NB4 (cell line): ENCODE results near the gene TMEM273.

Experiments
- DNase-seq: peaks from one replicate; pipeline ENCODE4 v3.0.0; 2010; ENCODE audit warnings: low read depth
- H3K4me3 ChIP-seq: one replicate; pipeline ENCODE4 v1.5.1; 2011; ENCODE audit warnings: mild to moderate bottlenecking, low read depth, low read length, moderate library complexity
- MYC ChIP-seq: IDR thresholded peaks from 2 replicates; pipeline ENCODE4 v1.6.1; 2011; ENCODE audit warnings: low read depth, low read length
- POLR2A ChIP-seq: IDR thresholded peaks from 2 replicates; pipeline ENCODE4 v1.6.1; 2011; ENCODE audit warnings: mild to moderate bottlenecking; ENCODE audit not compliant: insufficient read length; ENCODE audit errors: extremely low read depth
- TF ChIP-seq, protein P1 (sequence below): IDR thresholded peaks from 2 replicates; pipeline ENCODE4 v1.6.1; 2011; ENCODE audit warnings: low read depth, low read length
- TF ChIP-seq, protein P2 (sequence below): IDR thresholded peaks from one replicate; pipeline ENCODE4 v1.5.1; 2012; ENCODE audit warnings: low read depth, low read length

The TMEM273 gene

DNA sequence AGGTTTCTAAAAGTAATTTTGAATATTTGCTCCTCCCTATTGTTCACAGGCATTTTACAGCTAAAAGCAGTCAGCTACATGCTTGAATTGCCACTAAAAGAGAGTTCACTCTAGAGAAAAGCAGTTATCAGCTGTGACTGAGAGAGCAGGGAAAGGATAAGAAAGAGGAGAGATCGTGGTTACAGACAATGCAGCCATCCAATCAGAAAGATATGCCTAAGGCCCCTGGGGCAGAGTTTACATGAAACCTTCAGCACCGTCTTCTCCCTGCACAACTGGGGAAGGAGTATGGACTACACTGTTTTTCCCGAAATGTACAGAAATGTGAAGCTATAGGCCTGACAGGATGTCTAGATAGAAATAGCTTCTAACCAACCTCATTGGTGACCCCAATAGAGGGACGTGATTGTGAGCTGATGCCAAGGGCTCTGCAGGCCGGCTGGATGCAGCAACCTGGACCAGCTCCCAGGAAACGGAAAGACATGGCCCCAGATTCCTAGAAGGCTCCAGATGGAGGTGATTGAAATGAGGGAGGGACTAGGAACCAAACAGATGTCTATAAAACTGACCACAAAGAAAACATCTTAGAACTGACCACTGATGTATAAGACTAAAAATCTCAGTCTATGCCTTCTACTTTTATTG lies 69.6 kb downstream of the TMEM273 start:
- TF ChIP-seq, protein P1, sequence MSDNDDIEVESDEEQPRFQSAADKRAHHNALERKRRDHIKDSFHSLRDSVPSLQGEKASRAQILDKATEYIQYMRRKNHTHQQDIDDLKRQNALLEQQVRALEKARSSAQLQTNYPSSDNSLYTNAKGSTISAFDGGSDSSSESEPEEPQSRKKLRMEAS = no peak
- TF ChIP-seq, protein P2, sequence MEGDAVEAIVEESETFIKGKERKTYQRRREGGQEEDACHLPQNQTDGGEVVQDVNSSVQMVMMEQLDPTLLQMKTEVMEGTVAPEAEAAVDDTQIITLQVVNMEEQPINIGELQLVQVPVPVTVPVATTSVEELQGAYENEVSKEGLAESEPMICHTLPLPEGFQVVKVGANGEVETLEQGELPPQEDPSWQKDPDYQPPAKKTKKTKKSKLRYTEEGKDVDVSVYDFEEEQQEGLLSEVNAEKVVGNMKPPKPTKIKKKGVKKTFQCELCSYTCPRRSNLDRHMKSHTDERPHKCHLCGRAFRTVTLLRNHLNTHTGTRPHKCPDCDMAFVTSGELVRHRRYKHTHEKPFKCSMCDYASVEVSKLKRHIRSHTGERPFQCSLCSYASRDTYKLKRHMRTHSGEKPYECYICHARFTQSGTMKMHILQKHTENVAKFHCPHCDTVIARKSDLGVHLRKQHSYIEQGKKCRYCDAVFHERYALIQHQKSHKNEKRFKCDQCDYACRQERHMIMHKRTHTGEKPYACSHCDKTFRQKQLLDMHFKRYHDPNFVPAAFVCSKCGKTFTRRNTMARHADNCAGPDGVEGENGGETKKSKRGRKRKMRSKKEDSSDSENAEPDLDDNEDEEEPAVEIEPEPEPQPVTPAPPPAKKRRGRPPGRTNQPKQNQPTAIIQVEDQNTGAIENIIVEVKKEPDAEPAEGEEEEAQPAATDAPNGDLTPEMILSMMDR = no peak
- no peak for TF ChIP-seq POLR2A
- no peak for TF ChIP-seq MYC

DNA sequence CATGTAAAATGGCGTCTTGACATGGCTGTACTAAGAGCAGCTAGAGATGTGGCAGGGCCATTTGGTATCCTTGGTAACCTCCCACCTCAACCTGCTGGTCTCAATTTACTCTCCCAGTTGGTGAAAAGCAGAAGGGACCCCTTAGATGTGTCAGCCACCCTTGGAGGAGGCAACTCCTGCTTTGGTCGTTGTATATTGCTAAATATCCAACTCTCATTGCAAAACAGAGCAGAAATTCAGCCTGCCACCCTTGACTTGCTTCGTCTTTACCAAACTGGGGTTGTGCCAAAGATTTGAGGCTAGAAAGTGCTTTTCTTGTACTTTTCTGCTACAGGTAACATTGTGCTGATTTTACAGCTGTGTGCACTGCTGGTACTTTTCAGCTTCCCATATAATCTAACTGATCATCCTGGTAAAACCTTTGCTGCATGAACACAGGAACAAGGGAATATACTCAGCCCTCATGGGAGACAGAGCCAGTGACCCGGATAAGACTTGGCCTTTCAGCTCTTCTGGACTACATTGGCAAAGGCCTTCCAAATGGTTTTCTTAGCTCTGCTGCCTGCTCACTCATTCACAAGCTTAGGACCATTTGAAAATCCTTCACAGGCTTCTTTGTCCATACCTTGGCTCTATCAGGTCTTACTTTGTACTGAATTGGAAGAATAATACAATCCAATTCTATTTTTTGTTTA lies 70.7 kb downstream of the TMEM273 start:
- no peak overlapping the region for H3K4me3 ChIP-seq
- TF ChIP-seq POLR2A = no peak
- TF ChIP-seq, protein P1 = no peak
- TF ChIP-seq MYC = no peak
- TF ChIP-seq, protein P2 = no peak
- peak; percentile 52 for DNase-seq

More for the DNA sequence above, 69.6 kb downstream of the TMEM273 start:
- H3K4me3 ChIP-seq = no peak overlapping the region
- no peak for DNase-seq

DNA sequence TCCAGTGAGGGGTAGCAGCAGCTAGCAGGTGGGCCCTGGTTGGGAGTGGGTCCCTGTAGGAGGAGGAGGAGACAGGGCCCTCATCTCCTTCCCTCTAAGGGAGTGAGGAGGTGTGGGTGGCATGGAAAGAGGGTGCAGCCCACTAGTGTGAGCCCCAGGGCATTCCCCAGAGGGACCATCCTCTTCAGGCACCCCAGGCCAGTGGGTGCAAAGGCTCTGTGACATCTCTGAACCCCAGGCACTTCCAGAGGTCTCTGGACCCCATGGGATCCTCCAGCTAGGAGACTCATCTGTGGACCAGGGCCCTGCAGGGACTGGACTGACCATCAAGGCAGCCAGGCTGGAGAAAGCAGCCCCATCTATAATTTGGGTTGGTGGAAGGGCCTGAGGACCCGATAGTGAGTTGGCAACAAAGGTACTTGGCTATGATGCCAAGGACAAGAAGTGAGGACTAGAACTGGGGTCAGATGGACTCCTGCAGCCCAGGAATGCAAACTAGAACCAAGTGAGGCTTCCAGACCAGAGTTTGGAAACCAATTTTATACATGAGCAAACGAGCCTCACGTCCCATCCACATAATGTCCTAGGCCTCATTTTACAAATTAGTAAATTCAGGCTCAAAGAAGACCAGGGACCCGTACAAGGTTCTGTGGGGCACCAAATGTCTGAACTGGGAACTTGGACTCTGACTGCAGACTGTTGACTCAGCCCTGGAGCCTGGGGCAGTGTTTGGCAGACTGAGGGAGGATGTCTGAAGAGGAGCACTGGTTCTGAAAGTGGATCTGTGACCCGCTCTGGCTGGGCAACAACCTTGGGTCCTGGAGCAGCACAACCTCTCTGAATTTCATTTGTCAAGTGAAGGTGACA lies 71.4 kb downstream of the TMEM273 start:
- no peak overlapping the region for H3K4me3 ChIP-seq
- TF ChIP-seq MYC (no peak), POLR2A (no peak)
- TF ChIP-seq, protein P1 = no peak
- TF ChIP-seq, protein P2 = no peak
- DNase-seq = no peak

DNA sequence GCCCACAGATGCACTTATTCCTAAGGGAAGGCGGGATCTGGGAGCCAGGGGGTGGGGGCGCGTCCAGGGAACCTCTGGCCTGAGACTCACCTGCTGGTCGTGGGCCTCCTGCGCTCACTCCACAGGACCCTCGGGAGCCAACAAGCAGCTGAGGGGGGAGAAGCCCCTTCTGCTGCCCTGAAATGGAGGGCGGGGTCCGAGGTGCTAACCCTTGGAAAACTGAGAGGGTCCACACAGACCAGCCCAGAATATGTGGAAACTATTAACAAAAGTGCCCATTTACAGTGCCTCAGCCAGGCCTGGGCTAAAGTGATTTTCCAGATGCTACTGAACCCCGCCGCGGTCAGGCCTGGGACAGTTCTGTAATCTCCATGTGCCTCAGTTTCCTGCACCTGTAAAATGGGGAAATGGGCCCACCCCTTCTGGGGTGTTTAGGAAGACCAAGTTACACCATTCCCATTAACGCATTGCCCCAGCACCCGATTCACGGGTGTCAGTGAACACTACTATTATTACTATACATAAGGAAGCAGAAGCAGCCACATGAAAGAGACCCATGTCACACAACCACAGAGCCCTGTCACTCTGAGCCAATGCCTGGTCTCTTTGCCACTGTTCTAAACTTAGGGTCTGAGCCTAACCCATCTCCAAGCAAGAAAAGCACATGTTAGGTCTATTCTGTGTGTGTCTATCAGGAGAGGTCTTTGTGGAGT lies 72.2 kb downstream of the TMEM273 start:
- TF ChIP-seq POLR2A (no peak), MYC (no peak)
- TF ChIP-seq, protein P2 = no peak
- TF ChIP-seq, protein P1 = no peak
- DNase-seq = no peak
- H3K4me3 ChIP-seq = no peak overlapping the region

DNA sequence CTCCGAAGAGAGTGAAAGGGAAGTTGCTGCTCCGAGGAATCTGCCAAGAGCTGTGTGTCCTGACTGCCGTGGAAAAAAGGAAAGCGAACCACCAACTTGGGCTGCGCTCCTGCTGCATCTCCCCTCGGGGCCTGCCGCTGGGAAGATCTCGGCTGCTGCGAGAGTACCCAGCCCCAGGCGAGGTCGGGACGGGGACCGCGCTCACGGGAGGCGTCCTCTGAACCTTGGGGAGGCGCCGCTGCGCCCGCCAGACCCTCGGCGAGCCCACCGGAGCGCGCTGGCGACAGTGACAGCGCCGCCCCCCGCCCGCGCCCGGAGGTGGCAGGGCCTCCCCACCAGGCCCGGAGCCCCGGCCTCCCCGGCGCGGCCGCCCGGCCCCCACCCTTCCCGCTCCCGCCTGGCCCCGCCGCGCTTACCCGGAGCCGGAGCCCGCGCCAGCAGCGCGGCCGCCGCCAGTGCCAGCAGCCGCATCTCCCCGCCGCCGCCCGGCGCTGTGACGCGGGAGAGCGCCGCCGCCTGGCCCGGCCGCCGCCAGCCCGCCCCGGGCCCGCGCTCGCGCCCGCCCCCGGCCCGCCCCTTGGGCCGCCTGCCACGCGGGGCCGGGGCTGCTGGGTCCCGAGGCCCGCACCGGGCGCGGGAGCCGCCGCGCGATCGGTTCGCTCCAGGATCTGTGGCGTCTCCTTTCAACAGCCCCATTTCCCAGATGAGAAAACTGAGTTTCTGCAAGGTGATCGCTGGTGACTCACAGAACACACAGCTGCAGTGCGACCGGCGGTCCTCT lies 73.0 kb downstream of the TMEM273 start, which contains the start of gene VSTM4:
Gene VSTM4, minus strand, starts transcription at position 508 of the 781 bp plus-strand sequence. Its CDS starts 37 bp downstream, at position 471.
- no peak for DNase-seq
- H3K4me3 ChIP-seq = no peak within 1 kb of the TSS
- TF ChIP-seq MYC = no peak
- no peak for TF ChIP-seq POLR2A
- TF ChIP-seq, protein P1 = no peak
- TF ChIP-seq, protein P2 = no peak
